DMS153 (cell line): ENCODE measurements around the gene KIAA1549.

Experiments
- DNase-seq: peaks from one replicate; lab custom pipeline; 2025; lab: John Stamatoyannopoulos, UW

KIAA1549 gene

GRCh38 chr7:138974675-138975292 is 6.4 kb downstream of the KIAA1549 start:
- DNase-seq = no peak

GRCh38 chr7:138974103-138974502 is 7.1 kb downstream of the KIAA1549 start:
- no peak for DNase-seq

GRCh38 chr7:138970952-138971351 is 10.2 kb downstream of the KIAA1549 start:
- no peak for DNase-seq

GRCh38 chr7:138970446-138970845 is 10.7 kb downstream of the KIAA1549 start:
- no peak for DNase-seq

GRCh38 chr7:138967159-138967558 is 14.0 kb downstream of the KIAA1549 start:
- DNase-seq = no peak

GRCh38 chr7:138964624-138965436 is 16.4 kb downstream of the KIAA1549 start:
- no peak for DNase-seq

- no peak for DNase-seq
These were observed 17.5 kb downstream of the KIAA1549 start for GRCh38 chr7:138963675-138964074.

GRCh38 chr7:138962561-138963270 is 18.5 kb downstream of the KIAA1549 start:
- no peak for DNase-seq

- no peak for DNase-seq
These were observed 20.0 kb downstream of the KIAA1549 start for GRCh38 chr7:138961159-138961558.

GRCh38 chr7:138958391-138958956 is 22.7 kb downstream of the KIAA1549 start:
- DNase-seq = no peak

GRCh38 chr7:138957753-138958390 is 23.3 kb downstream of the KIAA1549 start:
- DNase-seq = no peak

GRCh38 chr7:138957217-138957616 is 24.0 kb downstream of the KIAA1549 start:
- DNase-seq = no peak

- no peak for DNase-seq
These were observed 26.4 kb downstream of the KIAA1549 start for GRCh38 chr7:138954545-138955475.

GRCh38 chr7:138952791-138953190 is 28.4 kb downstream of the KIAA1549 start:
- no peak for DNase-seq

GRCh38 chr7:138951953-138952352 is 29.2 kb downstream of the KIAA1549 start:
- DNase-seq = no peak

GRCh38 chr7:138949421-138950088 is 31.6 kb downstream of the KIAA1549 start:
- no peak for DNase-seq

- no peak for DNase-seq
These were observed 32.8 kb downstream of the KIAA1549 start for GRCh38 chr7:138948403-138948802.

GRCh38 chr7:138945821-138946220 is 35.4 kb downstream of the KIAA1549 start:
- DNase-seq = no peak

GRCh38 chr7:138945154-138945553 is 36.0 kb downstream of the KIAA1549 start:
- no peak for DNase-seq

- DNase-seq = no peak
These were observed 36.6 kb downstream of the KIAA1549 start for GRCh38 chr7:138944592-138944991.
